HG03280 (cell line): ENCODE data around the gene EFCAB14.
"Not testable (repeated sequence)": the region's sequence is repeated elsewhere in the genome, so short reads cannot be mapped to it uniquely, and the experiment has no call there.

Experiments used
- ATAC-seq: cut with Tn5 transposase; IDR thresholded peaks from one replicate; pipeline ENCODE4 v1.9.1; 2021; ENCODE audit warnings: mild to moderate bottlenecking, moderate library complexity; ENCODE audit not compliant: unreplicated experiment

The EFCAB14 gene

DNA sequence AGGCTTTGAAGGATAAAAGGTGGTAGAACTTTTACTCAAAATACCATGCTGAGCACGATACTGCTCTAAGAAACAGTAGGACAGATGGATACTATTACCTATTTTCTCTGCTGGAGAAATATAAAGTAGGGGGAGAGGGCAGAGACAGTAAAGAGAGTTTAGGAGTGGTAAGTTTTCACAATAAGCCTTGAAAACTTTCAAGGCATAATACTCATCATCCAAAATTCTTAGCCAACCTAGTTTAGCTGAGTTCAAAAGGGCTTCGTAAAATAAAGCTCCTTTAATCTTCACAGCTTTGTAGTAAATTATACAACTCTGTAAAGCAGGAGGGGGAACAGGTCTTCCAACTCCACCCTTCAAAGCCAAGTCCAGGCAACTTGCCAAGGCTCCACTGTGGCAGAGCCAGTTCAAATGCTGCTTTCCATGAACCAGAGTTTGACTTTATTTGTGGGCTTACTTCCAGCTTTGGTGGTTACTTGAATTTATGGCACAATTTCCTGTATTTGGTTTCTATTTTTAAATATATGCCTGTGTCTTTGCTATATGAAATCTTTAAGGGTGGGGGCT, 31.7 kb downstream of the EFCAB14 start:
- ATAC-seq, result no peak

GRCh38 chr1:46686255-46686654, 32.7 kb downstream of the EFCAB14 start:
- ATAC-seq, result no peak

- no peak for ATAC-seq
These were observed 34.2 kb downstream of the EFCAB14 start for GRCh38 chr1:46684670-46685069.

DNA sequence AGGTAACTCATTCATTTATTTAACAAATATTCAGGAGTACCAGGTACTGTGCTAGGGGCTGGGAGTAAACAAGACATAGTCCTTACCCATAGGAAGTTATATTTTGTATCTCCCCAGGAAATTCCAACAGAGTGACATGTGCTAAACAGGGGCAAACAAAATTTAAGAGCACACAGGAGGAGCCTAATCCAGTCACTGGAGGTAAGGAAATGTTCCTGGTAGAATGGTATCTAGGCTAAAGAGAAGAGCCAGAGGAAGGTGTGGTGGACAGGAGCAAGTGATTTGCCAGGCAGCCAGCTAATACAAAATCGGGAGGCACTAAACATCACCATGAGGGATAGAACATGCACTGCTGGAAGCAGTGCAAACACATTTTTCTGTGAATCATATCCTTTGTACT, 36.9 kb downstream of the EFCAB14 start:
- no peak for ATAC-seq

DNA sequence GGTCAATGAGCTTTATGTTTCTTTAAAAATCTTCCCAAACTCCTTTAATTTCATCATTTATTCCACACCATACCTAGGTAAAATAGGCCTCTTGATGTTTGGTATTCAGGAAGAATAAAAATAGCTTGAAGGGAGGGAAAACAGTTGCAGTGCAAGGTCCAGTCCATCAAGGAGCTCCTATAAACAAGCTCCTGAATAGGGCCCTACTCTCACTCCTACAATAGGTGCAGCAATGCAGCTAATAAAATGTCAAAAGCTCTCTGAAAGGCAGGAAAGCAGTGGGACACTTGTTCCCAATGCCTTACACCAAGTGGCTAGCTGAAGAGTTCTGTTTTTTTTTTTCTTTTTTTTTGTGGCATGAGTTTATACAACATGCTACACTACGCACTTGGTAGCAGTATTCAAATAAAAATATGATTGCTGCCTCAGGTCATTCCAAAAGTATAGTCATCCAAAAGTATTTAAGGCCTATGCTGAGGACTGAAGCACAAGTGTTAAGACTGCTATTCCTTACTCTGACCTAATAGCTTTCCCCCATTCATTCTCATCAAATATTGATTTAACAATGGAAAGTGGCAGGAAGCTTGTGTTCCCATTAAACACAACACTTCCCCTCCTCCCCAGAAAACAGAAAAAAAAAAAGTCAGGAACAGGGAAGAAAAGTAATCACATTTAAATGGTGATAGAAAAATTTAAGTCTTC, 37.4 kb downstream of the EFCAB14 start:
- ATAC-seq, result no peak

GRCh38 chr1:46679789-46680573, 38.9 kb downstream of the EFCAB14 start:
- no peak for ATAC-seq

DNA sequence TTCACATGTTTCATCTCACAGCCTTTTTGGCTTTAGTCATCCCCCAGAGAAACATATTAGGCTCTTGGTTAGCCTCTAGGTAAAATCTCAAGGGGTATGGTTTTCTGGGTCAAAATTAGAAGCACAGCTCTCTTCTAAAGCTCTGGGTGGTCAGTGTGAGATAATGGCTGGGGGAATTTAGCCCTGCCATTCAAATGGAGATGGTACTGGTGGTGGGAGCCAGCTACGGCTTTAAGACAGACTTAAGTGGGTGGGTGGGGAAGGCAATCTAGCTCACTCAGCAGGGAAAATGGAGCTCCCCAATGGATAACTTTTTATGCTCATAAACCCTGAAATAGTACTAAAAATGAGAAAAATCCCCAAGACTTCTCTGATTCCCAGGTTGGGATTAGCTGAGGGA, 41.6 kb downstream of the EFCAB14 start:
- no peak for ATAC-seq

DNA sequence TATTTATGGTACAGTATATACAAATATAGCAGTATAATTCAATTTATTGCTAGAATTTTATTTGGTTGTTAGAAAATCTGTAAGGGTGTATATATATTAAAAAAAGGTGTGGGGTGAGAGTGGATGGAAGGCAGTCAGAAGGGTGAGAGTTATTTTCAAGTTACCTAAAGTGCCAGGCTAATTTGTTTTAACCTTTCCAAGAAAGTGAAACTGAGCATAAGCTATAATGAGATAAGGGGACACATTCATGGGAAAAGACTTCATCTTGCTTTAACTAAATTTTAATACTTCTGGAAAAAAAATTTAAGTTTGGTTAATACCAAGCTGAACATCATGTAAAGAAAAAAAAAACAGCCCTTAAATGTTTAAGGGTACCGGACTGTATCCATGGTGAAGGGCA, 42.4 kb downstream of the EFCAB14 start:
- ATAC-seq, result no peak

DNA sequence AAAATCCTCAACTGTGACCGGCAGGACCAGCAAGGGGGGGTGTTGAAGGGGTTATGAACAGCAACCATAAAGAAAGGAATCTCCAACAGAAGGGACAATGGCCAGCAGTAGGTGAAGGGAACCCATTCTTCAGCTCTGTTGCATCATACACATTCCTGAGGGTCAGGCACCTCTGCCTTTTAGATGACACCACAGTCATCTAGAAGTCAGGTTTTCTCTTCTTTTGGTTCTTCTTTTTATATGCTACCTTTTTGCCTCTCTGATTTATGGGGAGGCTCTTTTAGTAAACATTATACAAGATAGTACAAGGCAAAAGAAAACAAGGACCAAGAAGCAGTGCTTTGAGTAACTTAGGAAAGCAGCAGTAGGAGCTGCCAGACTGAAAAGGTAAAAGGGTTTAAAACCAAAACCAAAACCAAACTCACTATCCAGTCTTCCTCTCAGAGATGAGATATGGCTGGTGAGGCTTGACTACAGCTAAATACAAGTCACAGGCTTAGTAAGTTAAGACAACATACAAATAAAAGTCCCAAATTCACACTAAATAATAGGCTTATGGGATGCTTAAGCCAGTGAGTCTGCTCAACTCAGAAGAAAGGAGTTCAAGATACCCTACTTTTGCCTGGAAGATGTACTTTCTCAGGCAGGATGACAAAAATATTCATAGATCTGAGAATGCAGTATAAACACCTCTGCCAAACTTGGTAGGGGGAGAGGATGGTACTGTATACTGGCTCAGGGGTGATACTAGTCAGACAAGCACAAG, 43.2 kb downstream of the EFCAB14 start:
- ATAC-seq, result peak; percentile 67

DNA sequence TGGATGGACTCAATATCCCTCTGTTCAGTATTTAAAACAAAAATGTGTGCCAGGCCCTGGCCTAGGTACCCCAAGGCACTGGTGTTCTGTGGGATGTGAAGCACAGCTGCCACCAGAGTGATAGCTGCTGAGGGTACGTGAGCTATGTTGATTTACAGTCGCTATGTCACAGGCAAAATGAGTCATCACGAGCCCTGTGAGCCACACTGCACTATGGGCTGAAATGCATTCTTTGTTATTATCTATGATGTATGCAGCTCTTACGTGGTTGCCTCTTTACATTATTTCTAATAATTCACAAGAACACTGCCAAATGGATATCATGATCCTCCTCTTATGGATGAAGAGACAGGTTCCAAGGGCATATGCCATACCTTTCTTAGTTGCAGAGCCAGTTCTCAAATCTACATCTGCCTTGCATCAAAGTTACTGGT, 45.1 kb downstream of the EFCAB14 start:
- ATAC-seq, result no peak

DNA sequence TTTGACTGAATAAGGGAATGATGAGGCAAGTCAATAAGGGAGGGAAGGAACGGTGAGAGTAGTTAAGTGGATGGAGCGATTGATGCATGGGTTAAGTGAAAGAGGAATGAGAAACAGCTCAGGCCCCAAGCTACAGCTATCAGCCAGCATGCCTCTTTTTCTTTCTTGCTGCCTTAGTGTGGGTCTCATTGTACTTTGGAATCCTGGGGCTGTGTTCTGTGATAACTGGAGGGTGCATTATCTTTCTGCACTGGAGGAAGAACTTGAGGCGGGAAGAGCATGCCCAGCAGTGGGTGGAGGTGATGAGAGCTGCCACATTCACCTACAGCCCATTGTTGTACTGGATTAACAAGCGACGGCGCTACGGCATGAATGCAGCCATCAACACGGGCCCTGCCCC, 46.2 kb downstream of the EFCAB14 start:
- ATAC-seq, result no peak

- no peak for ATAC-seq
These were observed 47.4 kb downstream of the EFCAB14 start, which contains the start of gene TEX38 for GRCh38 chr1:46671554-46671953. TEX38 (plus strand) TSS chr1:46671854; CDS start chr1:46671935, 81 bp downstream.

GRCh38 chr1:46670134-46670533, 48.8 kb downstream of the EFCAB14 start:
- ATAC-seq, result no peak

DNA sequence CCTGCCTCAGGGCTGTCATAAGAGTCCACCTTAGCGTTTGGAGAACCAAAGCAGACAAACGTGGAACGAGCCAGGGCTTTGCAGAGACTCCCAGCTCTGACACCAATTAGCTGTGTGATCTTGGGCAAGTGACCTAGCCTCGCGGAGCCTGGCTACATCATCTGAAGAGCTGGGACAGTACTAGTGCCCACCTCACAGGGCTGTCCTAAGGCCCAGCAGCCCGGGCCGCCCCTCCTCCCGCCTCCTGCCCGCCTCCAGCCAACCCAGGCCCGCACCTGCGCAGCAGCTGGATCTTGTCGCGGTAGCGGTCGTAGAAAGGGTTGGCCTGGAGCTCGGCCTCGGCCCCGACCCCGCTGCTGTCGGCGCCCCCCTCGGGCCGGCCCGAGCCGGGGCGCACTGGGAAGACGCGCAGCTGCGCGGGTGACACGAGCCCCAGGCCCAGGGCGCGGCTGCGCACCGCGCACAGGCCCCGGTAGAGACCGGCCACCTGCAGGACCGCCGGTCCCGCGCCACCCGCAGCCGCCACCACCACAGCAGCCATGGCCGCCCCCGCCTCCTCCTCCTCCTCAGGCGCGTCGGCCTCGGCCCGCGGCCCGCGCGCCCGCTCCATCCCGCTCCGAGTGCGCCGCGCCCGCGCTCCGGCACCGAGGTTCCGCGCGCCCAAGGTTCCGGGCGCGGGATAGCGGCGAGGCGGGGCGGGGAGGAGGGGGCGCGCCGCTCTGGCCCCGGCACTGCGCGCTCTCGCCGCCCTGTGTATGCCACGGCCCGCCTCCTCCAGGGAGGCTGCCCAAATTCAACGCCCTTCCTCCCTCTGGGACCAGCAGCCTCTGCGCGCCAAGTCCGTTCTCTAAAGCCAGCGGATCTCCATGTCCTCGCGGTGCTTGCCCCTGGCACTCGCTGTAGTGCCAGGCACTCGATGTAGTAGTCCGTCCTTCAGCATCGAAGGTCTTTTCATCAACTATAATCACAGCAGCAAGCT, 50.8 kb downstream of the EFCAB14 start, which contains the start of gene ATPAF1:
TSS of gene ATPAF1 (minus strand) at position 583 of the 979 bp plus-strand sequence. CDS start at position 541, 42 bp downstream.
- ATAC-seq, result peak; percentile 74

DNA sequence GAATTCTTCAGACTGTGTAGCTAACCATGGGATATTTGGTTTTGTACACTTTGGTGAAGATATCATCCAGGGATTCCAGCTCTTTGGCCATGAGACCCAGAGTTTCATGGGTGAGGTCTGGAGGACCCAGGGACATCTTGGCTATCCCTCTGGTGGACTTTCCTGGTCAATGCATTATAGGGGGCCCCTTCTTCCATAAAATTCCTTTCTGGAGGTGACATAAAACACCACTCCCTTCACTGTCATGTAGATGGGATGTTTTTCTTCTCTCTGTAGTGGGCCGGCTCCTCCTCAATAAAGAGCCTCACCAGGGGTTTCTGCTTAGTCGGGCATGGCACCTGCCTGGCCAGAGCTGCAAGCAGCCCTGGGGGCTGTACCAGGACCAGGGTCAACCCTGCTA, 52.9 kb downstream of the EFCAB14 start:
- no peak for ATAC-seq

DNA sequence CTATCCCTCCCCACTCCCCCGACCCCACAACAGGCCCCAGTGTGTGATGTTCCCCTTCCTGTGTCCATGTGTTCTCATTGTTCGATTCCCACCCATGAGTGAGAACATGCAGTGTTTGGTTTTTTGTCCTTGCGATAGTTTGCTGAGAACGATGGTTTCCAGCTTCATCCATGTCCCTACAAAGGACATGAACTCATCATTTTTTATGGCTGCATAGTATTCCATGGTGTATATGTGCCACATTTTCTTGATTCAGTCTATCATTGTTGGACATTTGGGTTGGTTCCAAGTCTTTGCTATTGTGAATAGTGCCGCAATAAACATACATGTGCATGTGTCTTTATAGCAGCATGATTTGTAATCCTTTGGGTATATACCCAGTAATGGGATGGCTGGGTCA, 56.0 kb downstream of the EFCAB14 start:
- not testable (repeated sequence) for ATAC-seq

DNA sequence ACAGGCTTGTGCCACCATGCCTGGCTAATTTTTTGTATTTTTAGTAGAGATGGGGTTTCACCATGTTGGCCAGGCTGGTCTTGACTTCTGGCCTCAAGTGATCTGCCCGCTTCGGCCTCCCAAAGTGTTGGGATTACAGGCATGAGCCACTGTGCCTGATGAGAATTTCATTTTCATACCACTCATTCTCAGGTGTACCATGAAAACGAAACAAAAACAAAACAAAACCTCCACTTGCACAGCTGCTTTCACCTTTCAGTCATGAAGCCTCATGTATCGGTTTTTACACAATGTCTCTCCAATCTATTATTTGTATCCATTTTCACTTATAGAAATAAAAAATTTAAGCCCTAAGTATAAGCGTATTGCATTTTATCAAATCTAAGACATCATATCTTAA, 58.8 kb downstream of the EFCAB14 start:
- peak; percentile 94 for ATAC-seq

- ATAC-seq, result peak; percentile 24
These were observed 59.5 kb downstream of the EFCAB14 start for GRCh38 chr1:46659307-46659870.

GRCh38 chr1:46657775-46658174, 61.1 kb downstream of the EFCAB14 start:
- no peak for ATAC-seq
